Endothelial cell of umbilical vein (primary cell): ENCODE measurements around the gene NUDCD3. TPM values are rescaled to one million over a fixed set of nuclear protein-coding genes. Genes with fewer than 3 reads are reported as not detected.
A peak's percentile ranks its signal among the peaks of the same experiment; 100 is the strongest.

Source experiments
- BruUV-seq: library from RNA; stranded (reverse); fragments of 400-500 nt; replicated peaks from 2 replicates; lab custom pipeline; 2021; lab: Mats Ljungman, UMichigan
- CTCF ChIA-PET: fragments of 300-600, 350-600 bp; sonication (Branson Sonifier 250); formaldehyde crosslinking; loops from one replicate; lab custom pipeline; 2021; ENCODE audit warnings: antibody characterized with exemption, inconsistent platforms; lab: Charles Lee
- POLR2A ChIA-PET: fragments of 300-600, 350-600 bp; sonication (Branson Sonifier 250); formaldehyde crosslinking; loops from one replicate; lab custom pipeline; 2021; ENCODE audit warnings: antibody characterized with exemption, inconsistent platforms; lab: Charles Lee
- DNase-seq: peaks from one replicate; pipeline ENCODE4 v3.0.0-alpha.2; 2011; ENCODE audit warnings: low read depth, low spot score
- FAIRE-seq: peaks from 2 replicates; lab custom pipeline; 2011; peaks lifted over from hg19 to GRCh38; lab: Jason Lieb, UNC
- H2AFZ ChIP-seq: 2 replicates; pipeline ENCODE4 v1.6.0; 2012; ENCODE audit warnings: low read depth, low read length, control low read depth, inconsistent platforms
- H3K27ac ChIP-seq: 2 replicates; pipeline ENCODE4 v1.5.1; 2011; ENCODE audit warnings: low read depth, mild to moderate bottlenecking, control low read depth, low read length, moderate library complexity; ENCODE audit not compliant: insufficient read depth
- H3K27me3 ChIP-seq, 2 experiments: 2 replicates each; pipeline versions ENCODE4 v1.6.0 to v1.6.1; 2011; ENCODE audit warnings: low read length in 2 of 2, mixed read lengths in 1 of 2; ENCODE audit not compliant: control insufficient read depth in 2 of 2, insufficient read depth in 2 of 2
- H3K36me3 ChIP-seq, 2 experiments: 2 replicates in 1 of 2; 3 replicates in 1 of 2; pipeline ENCODE4 v1.5.1; 2011; ENCODE audit warnings: low read length in 2 of 2, mild to moderate bottlenecking in 1 of 2, moderate library complexity in 1 of 2; ENCODE audit not compliant: control insufficient read depth in 2 of 2, insufficient read depth in 2 of 2; ENCODE audit errors: extremely low read depth in 1 of 2
- H3K4me1 ChIP-seq: 3 replicates; pipeline ENCODE4 v1.5.1; 2011; ENCODE audit warnings: mild to moderate bottlenecking, low read length; ENCODE audit not compliant: control insufficient read depth, insufficient read depth; ENCODE audit errors: extremely low read depth
- H3K4me2 ChIP-seq: 2 replicates; pipeline ENCODE4 v1.6.1; 2011; ENCODE audit warnings: low read length, control low read depth, mixed read lengths; ENCODE audit not compliant: insufficient read depth
- H3K4me3 ChIP-seq, 3 experiments: fragments of 200-600 bp in 1 of 3; sonication (generic), shearing (Covaris generic) in 1 of 3; replicated peaks in 1 of 3; 2 replicates each; pipeline ENCODE4 v1.5.1; 2011 to 2016; ENCODE audit warnings: control low read depth in 3 of 3, low read length in 3 of 3, mild to moderate bottlenecking in 2 of 3, inconsistent platforms in 1 of 3, low read depth in 1 of 3, moderate library complexity in 1 of 3; ENCODE audit not compliant: insufficient read depth in 1 of 3
- H3K79me2 ChIP-seq: 2 replicates; pipeline ENCODE4 v1.6.0; 2012; ENCODE audit warnings: low read length, inconsistent platforms; ENCODE audit not compliant: control insufficient read depth, insufficient read depth
- H3K9ac ChIP-seq: replicated peaks from 2 replicates; pipeline ENCODE3; 2011; ENCODE audit warnings: low read length, control low read depth; ENCODE audit not compliant: insufficient read depth; ENCODE audit errors: extremely low read depth
- H3K9me1 ChIP-seq: replicated peaks from 3 replicates; pipeline ENCODE4 v1.6.0; 2011; ENCODE audit warnings: mild to moderate bottlenecking, low read length; ENCODE audit not compliant: control insufficient read depth, insufficient read depth; ENCODE audit errors: extremely low read depth
- H3K9me3 ChIP-seq: replicated peaks from 2 replicates; pipeline ENCODE4 v1.5.1; 2012; ENCODE audit warnings: low read length, inconsistent platforms; ENCODE audit not compliant: control insufficient read depth, insufficient read depth
- H4K20me1 ChIP-seq: replicated peaks from 2 replicates; pipeline ENCODE3; 2011; ENCODE audit warnings: mild to moderate bottlenecking, low read length; ENCODE audit not compliant: control insufficient read depth, insufficient read depth; ENCODE audit errors: extremely low read depth
- EZH2 ChIP-seq: IDR thresholded peaks from 2 replicates; pipeline ENCODE4 v1.6.1; 2012; ENCODE audit warnings: borderline replicate concordance, low read depth, mild to moderate bottlenecking, moderate library complexity, low read length, inconsistent platforms; ENCODE audit not compliant: severe bottlenecking
- FOS ChIP-seq: IDR thresholded peaks from 2 replicates; pipeline ENCODE4 v1.6.1; 2011; ENCODE audit warnings: mild to moderate bottlenecking, low read length, moderate library complexity, borderline replicate concordance; ENCODE audit not compliant: insufficient read depth
- GATA2 ChIP-seq: IDR thresholded peaks from 2 replicates; pipeline ENCODE4 v1.7.0; 2011; ENCODE audit warnings: low read depth, mild to moderate bottlenecking, moderate library complexity, mixed read lengths, low read length; ENCODE audit not compliant: insufficient read length, insufficient read depth
- JUN ChIP-seq: IDR thresholded peaks from 2 replicates; pipeline ENCODE4 v1.6.1; 2011; ENCODE audit warnings: borderline replicate concordance, low read depth; ENCODE audit not compliant: insufficient read length, insufficient read depth
- MYC ChIP-seq: IDR thresholded peaks from one replicate; pipeline ENCODE4 v1.6.1; 2011; ENCODE audit warnings: mild to moderate bottlenecking, low read depth, low read length
- POLR2A ChIP-seq: IDR thresholded peaks from 2 replicates; pipeline ENCODE4 v1.6.1; 2012; ENCODE audit warnings: low read depth, mild to moderate bottlenecking, control low read depth, low read length
- POLR2AphosphoS5 ChIP-seq: IDR thresholded peaks from 2 replicates; pipeline ENCODE4 v1.6.1; 2012; ENCODE audit warnings: low read depth, mild to moderate bottlenecking, control low read depth, low read length, moderate library complexity; ENCODE audit not compliant: insufficient read depth
- dilution Hi-C: fragments of 300-500 bp; cut with MboI; formaldehyde crosslinking; loops from one replicate; pipeline ENCODE4 v1.15.0; 2019; ENCODE audit warnings: low sequenced_read_pairs; ENCODE audit not compliant: extremely low pct_ligation_motif_present
- intact Hi-C: fragments of 100-400 bp; cut with micrococcal nuclease; formaldehyde crosslinking; loops from one replicate; pipeline ENCODE4 v1.10.0; 2022
- polyA plus RNA-seq, 4 experiments: library from polyadenylated mRNA; depleted of rRNA in 3 of 4; stranded (reverse) in 3 of 4; unstranded in 1 of 4; fragments of >200 nt; gene quantifications; 2 replicates each; pipeline versions ENCODE4 v1.2.1 to v1.2.3, GENCODE V29; 2011 to 2012; ENCODE audit warnings: missing spikeins in 1 of 4
- total RNA-seq: library from RNA; stranded (reverse); gene quantifications from 2 replicates; pipeline ENCODE4 v1.2.3, GENCODE V29; 2021
- TF ChIP-seq, protein P1 (sequence below): IDR thresholded peaks from 2 replicates; pipeline ENCODE4 v1.6.1; 2011; ENCODE audit not compliant: insufficient read depth, insufficient read length
- TF ChIP-seq, protein P2 (sequence below), 2 donors: IDR thresholded peaks; 1 replicate in 1 of 2; 2 replicates in 1 of 2; pipeline ENCODE4 v1.5.1; 2011; ENCODE audit warnings: low read length in 2 of 2, mild to moderate bottlenecking in 2 of 2, moderate library complexity in 2 of 2, control low read depth in 1 of 2, inconsistent platforms in 1 of 2, low read depth in 1 of 2; ENCODE audit not compliant: insufficient read depth in 1 of 2; ENCODE audit errors: extremely low read depth in 1 of 2

The NUDCD3 gene
- total and polyA plus RNA-seq, 2 donors (not counting 3 experiments of a cell fraction or from before 2014, with no cell fraction given) = 50.6 to 137 TPM

DNA sequence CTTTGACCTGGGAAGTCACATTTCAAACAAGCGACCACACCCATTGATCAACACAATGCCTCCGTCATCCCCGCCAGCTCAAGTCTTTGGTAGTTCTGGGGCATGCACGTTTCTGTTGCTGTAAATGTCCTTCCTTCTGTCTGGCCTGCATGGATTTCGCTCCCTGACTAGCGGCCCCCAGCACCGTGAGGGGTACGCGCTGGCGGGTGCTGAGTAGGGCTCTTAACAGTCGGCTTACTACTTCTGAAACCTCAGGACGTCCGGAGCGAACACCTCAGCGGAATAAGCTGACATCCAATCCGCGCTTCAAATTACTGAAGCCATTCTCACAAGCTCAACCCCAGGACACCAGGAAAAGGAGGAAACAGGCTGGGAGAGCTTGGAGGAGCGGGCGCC lies 505 bp downstream of the NUDCD3 start:
- peaks cover 44% of the 10 kb centered on the region for H3K79me2 ChIP-seq
- H3K4me2 ChIP-seq = peak overlapping the region; percentile 94
- intact Hi-C loops (loop anchor here (2.0 to 5.0 kb wide), 3 partner anchors 77 to 418 kb away; partner anchors contain the start of gene H2AZ2), dilution Hi-C loops (no loop called here)
- H3K9ac ChIP-seq = peak overlapping the region; percentile 85
- CTCF ChIA-PET = interaction anchor here (1.2 to 3.6 kb wide), 7 partner anchors 29 to 249 kb away, joined by 3 to 16 read pairs (median 4); no protein-coding TSS in a partner anchor
- peak overlapping the region; percentile 91 for H2AFZ ChIP-seq
- no peaks in the 10 kb centered on the region for H3K9me1 ChIP-seq
- no peak for DNase-seq
- peaks cover 44% of the 10 kb centered on the region for H3K4me1 ChIP-seq
- H3K36me3 ChIP-seq = no peaks in the 10 kb centered on the region
- H3K27me3 ChIP-seq = no peaks in the 10 kb centered on the region
- TF ChIP-seq POLR2A (no peak), FOS (no peak), JUN (no peak), POLR2AphosphoS5 (no peak), MYC (no peak), EZH2 (no peak), GATA2 (no peak)
- TF ChIP-seq, protein P1, sequence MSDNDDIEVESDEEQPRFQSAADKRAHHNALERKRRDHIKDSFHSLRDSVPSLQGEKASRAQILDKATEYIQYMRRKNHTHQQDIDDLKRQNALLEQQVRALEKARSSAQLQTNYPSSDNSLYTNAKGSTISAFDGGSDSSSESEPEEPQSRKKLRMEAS = no peak
- TF ChIP-seq, protein P2, sequence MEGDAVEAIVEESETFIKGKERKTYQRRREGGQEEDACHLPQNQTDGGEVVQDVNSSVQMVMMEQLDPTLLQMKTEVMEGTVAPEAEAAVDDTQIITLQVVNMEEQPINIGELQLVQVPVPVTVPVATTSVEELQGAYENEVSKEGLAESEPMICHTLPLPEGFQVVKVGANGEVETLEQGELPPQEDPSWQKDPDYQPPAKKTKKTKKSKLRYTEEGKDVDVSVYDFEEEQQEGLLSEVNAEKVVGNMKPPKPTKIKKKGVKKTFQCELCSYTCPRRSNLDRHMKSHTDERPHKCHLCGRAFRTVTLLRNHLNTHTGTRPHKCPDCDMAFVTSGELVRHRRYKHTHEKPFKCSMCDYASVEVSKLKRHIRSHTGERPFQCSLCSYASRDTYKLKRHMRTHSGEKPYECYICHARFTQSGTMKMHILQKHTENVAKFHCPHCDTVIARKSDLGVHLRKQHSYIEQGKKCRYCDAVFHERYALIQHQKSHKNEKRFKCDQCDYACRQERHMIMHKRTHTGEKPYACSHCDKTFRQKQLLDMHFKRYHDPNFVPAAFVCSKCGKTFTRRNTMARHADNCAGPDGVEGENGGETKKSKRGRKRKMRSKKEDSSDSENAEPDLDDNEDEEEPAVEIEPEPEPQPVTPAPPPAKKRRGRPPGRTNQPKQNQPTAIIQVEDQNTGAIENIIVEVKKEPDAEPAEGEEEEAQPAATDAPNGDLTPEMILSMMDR (IDR thresholded peaks at IDR 0.05; ENCODE audit: extremely low read depth in 1 of 2, insufficient read depth in 1 of 2, low read depth in 1 of 2, low read length in 2 of 2) = no peak
- H4K20me1 ChIP-seq = no peaks in the 10 kb centered on the region
- peak overlapping the region; percentile 91 for H3K27ac ChIP-seq
- FAIRE-seq = peak; percentile 73
- H3K9me3 ChIP-seq = no peaks in the 10 kb centered on the region
- POLR2A ChIA-PET = no interaction called here
- TSS peak; percentile 75 for BruUV-seq
- H3K4me3 ChIP-seq = peak overlapping the region; percentile 65 to 94 (median 65)
